Ramos (cell line): Measurements from ENCODE around the gene NXN.
"Not testable (repeated sequence)": the region's sequence is repeated elsewhere in the genome, so short reads cannot be mapped to it uniquely, and the experiment has no call there.

Source experiments
- in situ Hi-C: fragments of 300-500 bp; cut with MboI; formaldehyde crosslinking; loops from one replicate; pipeline ENCODE4 v1.14.3; 2022; ENCODE audit warnings: low sequenced_read_pairs; ENCODE audit not compliant: unreplicated experiment

NXN gene

GRCh38 chr17:983921-984320, 4.3 kb upstream of the NXN start:
- in situ Hi-C loops: no loop called here

- in situ Hi-C loops: no loop called here
Measured at GRCh38 chr17:981292-981658, 1.7 kb upstream of the NXN start.

- in situ Hi-C loops: no loop called here
Measured at GRCh38 chr17:980406-981291, 1.1 kb upstream of the NXN start.

GRCh38 chr17:979212-979538, 401 bp downstream of the NXN start:
- in situ Hi-C loops: no loop called here

- in situ Hi-C loops: no loop called here
Measured at GRCh38 chr17:978103-979093, 1.2 kb downstream of the NXN start.

- in situ Hi-C loops: no loop called here
Measured at GRCh38 chr17:977166-977565, 2.4 kb downstream of the NXN start.

GRCh38 chr17:976312-976711, 3.3 kb downstream of the NXN start:
- in situ Hi-C loops: no loop called here

GRCh38 chr17:975371-975915, 4.1 kb downstream of the NXN start:
- in situ Hi-C loops: no loop called here

- in situ Hi-C loops: not testable (repeated sequence)
Measured at GRCh38 chr17:974778-975177, 4.8 kb downstream of the NXN start.

- in situ Hi-C loops: no loop called here
Measured at GRCh38 chr17:973053-973452, 6.5 kb downstream of the NXN start.

- in situ Hi-C loops: not testable (repeated sequence)
Measured at GRCh38 chr17:971861-972260, 7.7 kb downstream of the NXN start.

- in situ Hi-C loops: no loop called here
Measured at GRCh38 chr17:970364-970763, 9.2 kb downstream of the NXN start.

GRCh38 chr17:969811-970355, 9.7 kb downstream of the NXN start:
- in situ Hi-C loops: no loop called here

GRCh38 chr17:968812-969730, 10.5 kb downstream of the NXN start:
- in situ Hi-C loops: no loop called here

GRCh38 chr17:967122-967521, 12.5 kb downstream of the NXN start:
- in situ Hi-C loops: no loop called here

GRCh38 chr17:965311-965989, 14.1 kb downstream of the NXN start:
- in situ Hi-C loops: no loop called here

GRCh38 chr17:964876-965275, 14.7 kb downstream of the NXN start:
- in situ Hi-C loops: no loop called here

GRCh38 chr17:962670-963069, 16.9 kb downstream of the NXN start:
- in situ Hi-C loops: no loop called here

- in situ Hi-C loops: no loop called here
Measured at GRCh38 chr17:962166-962565, 17.4 kb downstream of the NXN start.
